HepG2 (cell line): ENCODE measurements around the gene VASN.

Experiments used
- CERS6 ChIP-seq: sonication (generic); formaldehyde crosslinking; IDR thresholded peaks from 2 replicates; pipeline ENCODE4 v1.5.0; 2020; ENCODE audit warnings: missing genetic modification reagents
- MAFK ChIP-seq, 2 experiments: IDR thresholded peaks in 1 of 2; conservative IDR thresholded peaks in 1 of 2; 2 replicates each; pipeline ENCODE4 v1.6.1; 2011; ENCODE audit warnings: improper control_type of control experiment in 2 of 2, low read length in 2 of 2
- PHF5A ChIP-seq: IDR thresholded peaks from one replicate; pipeline ENCODE4 v1.6.1; 2018; ENCODE audit warnings: low read depth, missing genetic modification reagents; ENCODE audit not compliant: unreplicated experiment
- PHF8 ChIP-seq: sonication (generic); formaldehyde crosslinking; IDR thresholded peaks from 2 replicates; pipeline ENCODE4 v1.5.0; 2020; ENCODE audit warnings: missing genetic modification reagents
- RARA ChIP-seq: IDR thresholded peaks from 2 replicates; pipeline ENCODE4 v1.6.1; 2016; ENCODE audit warnings: missing genetic modification reagents, missing compliant biosample characterization
- ZBTB2 ChIP-seq: sonication (generic); formaldehyde crosslinking; IDR thresholded peaks from 2 replicates; pipeline ENCODE4 v1.8.0; 2022; ENCODE audit warnings: low read depth, missing genetic modification reagents
- ZBTB8A ChIP-seq: sonication (generic); formaldehyde crosslinking; IDR thresholded peaks from 2 replicates; pipeline ENCODE4 v1.4.0; 2020; ENCODE audit warnings: mild to moderate bottlenecking, low read depth, missing genetic modification reagents, borderline replicate concordance
- ZNF18 ChIP-seq: sonication (generic); formaldehyde crosslinking; IDR thresholded peaks from 2 replicates; pipeline ENCODE4 v1.8.0; 2022; ENCODE audit warnings: mild to moderate bottlenecking, missing genetic modification reagents; ENCODE audit not compliant: insufficient replicate concordance
- ZNF670 ChIP-seq: sonication (generic); formaldehyde crosslinking; IDR thresholded peaks from 2 replicates; pipeline ENCODE4 v1.8.0; 2022; ENCODE audit warnings: mild to moderate bottlenecking, missing genetic modification reagents, borderline replicate concordance

- TF ChIP-seq ZBTB2 (CRISPR knock-in tag): no peak
- no peak for TF ChIP-seq ZBTB8A
- no peak for TF ChIP-seq PHF8
- TF ChIP-seq ZNF670: no peak
- TF ChIP-seq RARA (CRISPR knock-in tag): no peak
- no peak for TF ChIP-seq PHF5A (CRISPR knock-in tag)
- no peak for TF ChIP-seq ZNF18 (CRISPR knock-in tag)
- TF ChIP-seq MAFK (conservative IDR thresholded peaks at IDR 0.05 in 1 of 2, IDR thresholded peaks at IDR 0.05 in 1 of 2; ENCODE audit: low read length in 2 of 2): no peak
- no peak for TF ChIP-seq CERS6 (CRISPR knock-in tag)
Measured at GRCh38 chr16:4410335-4411075, 38.9 kb downstream of the VASN start.
